ENCODE results near the gene ZNF385A. TPM values are rescaled to one million over a fixed set of nuclear protein-coding genes. Genes with fewer than 3 reads are reported as not detected.

The ZNF385A gene
- total and polyA plus RNA-seq, 2 of the 13 experiments (the other 11 are each of a cell fraction or from before 2014, with no cell fraction given), result 0.44 to 0.67 TPM

- TF ChIP-seq, protein P1, sequence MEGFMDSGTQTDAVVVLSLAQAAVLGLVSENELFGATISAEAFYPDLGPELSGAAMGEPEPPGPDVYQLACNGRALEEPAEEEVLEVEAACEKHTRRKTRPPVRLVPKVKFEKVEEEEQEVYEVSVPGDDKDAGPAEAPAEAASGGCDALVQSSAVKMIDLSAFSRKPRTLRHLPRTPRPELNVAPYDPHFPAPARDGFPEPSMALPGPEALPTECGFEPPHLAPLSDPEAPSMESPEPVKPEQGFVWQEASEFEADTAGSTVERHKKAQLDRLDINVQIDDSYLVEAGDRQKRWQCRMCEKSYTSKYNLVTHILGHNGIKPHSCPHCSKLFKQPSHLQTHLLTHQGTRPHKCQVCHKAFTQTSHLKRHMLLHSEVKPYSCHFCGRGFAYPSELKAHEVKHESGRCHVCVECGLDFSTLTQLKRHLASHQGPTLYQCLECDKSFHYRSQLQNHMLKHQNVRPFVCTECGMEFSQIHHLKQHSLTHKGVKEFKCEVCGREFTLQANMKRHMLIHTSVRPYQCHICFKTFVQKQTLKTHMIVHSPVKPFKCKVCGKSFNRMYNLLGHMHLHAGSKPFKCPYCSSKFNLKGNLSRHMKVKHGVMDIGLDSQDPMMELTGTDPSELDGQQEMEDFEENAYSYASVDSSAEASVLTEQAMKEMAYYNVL (CRISPR knock-in tag; IDR thresholded peaks at IDR 0.05; ENCODE audit: borderline replicate concordance), result no peak
- TF ChIP-seq ZNF501 (CRISPR knock-in tag; IDR thresholded peaks at IDR 0.05) (no peak), ZNF562 (CRISPR knock-in tag; IDR thresholded peaks at IDR 0.05; ENCODE audit: borderline replicate concordance) (no peak), NCOR1 (IDR thresholded peaks at IDR 0.05; ENCODE audit: borderline replicate concordance, low read length) (no peak), ZNF333 (CRISPR knock-in tag; IDR thresholded peaks at IDR 0.05; ENCODE audit: borderline replicate concordance) (no peak), KAT7 (CRISPR knock-in tag; IDR thresholded peaks at IDR 0.05; ENCODE audit: borderline replicate concordance) (no peak), FOXK2 (IDR thresholded peaks at IDR 0.05) (no peak), EZH2 (conservative IDR thresholded peaks at IDR 0.05; ENCODE audit: low read depth, low read length) (no peak)
- TF ChIP-seq, protein P2, sequence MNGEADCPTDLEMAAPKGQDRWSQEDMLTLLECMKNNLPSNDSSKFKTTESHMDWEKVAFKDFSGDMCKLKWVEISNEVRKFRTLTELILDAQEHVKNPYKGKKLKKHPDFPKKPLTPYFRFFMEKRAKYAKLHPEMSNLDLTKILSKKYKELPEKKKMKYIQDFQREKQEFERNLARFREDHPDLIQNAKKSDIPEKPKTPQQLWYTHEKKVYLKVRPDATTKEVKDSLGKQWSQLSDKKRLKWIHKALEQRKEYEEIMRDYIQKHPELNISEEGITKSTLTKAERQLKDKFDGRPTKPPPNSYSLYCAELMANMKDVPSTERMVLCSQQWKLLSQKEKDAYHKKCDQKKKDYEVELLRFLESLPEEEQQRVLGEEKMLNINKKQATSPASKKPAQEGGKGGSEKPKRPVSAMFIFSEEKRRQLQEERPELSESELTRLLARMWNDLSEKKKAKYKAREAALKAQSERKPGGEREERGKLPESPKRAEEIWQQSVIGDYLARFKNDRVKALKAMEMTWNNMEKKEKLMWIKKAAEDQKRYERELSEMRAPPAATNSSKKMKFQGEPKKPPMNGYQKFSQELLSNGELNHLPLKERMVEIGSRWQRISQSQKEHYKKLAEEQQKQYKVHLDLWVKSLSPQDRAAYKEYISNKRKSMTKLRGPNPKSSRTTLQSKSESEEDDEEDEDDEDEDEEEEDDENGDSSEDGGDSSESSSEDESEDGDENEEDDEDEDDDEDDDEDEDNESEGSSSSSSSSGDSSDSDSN (CRISPR knock-in tag; IDR thresholded peaks at IDR 0.05), result no peak
- TF ChIP-seq, protein P3, sequence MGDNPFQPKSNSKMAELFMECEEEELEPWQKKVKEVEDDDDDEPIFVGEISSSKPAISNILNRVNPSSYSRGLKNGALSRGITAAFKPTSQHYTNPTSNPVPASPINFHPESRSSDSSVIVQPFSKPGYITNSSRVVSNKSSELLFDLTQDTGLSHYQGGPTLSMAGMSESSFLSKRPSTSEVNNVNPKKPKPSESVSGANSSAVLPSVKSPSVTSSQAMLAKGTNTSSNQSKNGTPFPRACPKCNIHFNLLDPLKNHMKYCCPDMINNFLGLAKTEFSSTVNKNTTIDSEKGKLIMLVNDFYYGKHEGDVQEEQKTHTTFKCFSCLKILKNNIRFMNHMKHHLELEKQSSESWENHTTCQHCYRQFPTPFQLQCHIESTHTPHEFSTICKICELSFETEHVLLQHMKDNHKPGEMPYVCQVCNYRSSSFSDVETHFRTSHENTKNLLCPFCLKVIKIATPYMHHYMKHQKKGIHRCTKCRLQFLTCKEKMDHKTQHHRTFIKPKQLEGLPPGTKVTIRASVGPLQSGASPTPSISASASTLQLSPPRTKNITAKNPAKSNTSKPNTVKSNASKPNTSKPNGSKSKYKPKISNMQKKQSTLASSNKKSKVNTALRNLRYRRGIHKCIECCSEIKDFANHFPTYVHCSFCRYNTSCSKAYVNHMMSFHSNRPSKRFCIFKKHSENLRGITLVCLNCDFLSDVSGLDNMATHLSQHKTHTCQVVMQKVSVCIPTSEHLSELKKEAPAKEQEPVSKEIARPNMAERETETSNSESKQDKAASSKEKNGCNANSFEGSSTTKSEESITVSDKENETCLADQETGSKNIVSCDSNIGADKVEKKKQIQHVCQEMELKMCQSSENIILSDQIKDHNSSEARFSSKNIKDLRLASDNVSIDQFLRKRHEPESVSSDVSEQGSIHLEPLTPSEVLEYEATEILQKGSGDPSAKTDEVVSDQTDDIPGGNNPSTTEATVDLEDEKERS (CRISPR knock-in tag; IDR thresholded peaks at IDR 0.05), result no peak
Measured at GRCh38 chr12:54390668-54391551, 6.4 kb upstream of the ZNF385A start (continued).

Measured in HepG2 (cell line).